ENCODE data around the gene BCL2L13.

DNA sequence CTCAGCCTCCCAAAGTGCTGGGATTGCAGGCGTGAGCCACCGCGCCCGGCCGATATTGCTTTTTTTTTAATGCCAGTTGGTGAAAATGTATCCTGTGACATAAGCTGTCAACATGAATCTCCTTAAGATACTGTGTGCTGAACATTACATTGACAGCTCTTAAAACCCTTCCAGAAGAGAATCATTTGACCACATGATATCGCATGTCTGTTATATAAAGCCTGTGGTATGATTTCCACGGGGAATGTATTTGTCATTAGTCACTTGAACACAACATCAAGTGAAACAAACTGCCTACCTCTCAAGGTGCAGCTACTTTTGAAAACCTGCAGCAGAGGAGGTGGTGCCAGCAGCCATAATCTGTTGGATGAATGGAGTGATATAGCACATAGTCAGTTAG is 67.0 kb downstream of the BCL2L13 start:
- TF ChIP-seq POLR2AphosphoS5 (IDR thresholded peaks at IDR 0.05; ENCODE audit: low read depth, low read length) = no peak
- no peak for TF ChIP-seq TAF1 (IDR thresholded peaks at IDR 0.05; ENCODE audit: borderline replicate concordance, low read depth, low read length)
- no peak for TF ChIP-seq POLR2A (IDR thresholded peaks at IDR 0.05; ENCODE audit: low read depth, low read length)

Data from GM12892 (cell line).